GM19193 (cell line): ENCODE data around the gene ACTBL2.

Source experiments
- POLR2A ChIP-seq: IDR thresholded peaks from 4 replicates; pipeline ENCODE4 v1.6.1; 2011; ENCODE audit not compliant: insufficient read depth, insufficient read length; ENCODE audit errors: extremely low read depth

The ACTBL2 gene

GRCh38 chr5:57439601-57440000, 43.0 kb downstream of the ACTBL2 start:
- TF ChIP-seq POLR2A = no peak

DNA sequence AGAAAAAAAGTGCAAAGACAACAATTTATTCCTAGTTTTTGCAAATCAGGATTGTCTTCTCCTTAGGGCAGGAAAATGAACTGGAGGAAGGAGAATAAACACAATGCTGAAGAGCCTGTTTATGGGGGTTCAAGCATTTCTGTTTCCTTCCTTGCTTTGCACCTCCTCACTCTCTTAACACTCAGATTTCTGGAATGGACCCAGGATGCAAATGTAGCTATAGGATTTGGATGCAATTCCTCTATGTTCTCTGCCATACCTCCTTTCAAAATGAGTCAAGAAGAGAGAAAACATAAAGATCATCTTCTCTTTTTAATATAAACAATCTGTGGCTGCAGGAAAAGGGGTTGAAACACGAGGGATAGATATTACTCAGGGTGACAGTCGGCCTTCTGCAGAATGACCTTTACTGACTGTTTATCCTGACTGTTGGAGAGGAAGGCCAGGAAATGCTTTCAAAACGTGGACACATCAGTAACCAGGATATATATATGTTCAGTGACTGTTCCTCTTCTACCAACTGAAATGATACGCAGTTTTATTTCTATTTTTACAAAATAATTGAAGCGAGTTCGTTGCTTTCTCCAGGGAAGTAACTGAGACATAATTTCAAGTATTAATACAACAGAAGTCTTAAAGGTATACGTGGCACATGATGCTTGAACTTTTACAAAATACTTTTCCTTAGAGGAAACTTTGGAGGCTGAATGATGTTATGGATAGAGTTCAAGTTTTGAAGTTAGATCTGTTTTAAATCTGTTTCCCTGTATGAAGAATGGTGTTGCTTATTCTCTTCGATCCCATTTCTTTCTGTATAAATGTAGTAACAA, 44.4 kb downstream of the ACTBL2 start:
- no peak for TF ChIP-seq POLR2A

GRCh38 chr5:57436586-57436985, 46.0 kb downstream of the ACTBL2 start:
- no peak for TF ChIP-seq POLR2A

GRCh38 chr5:57435701-57436134, 46.9 kb downstream of the ACTBL2 start:
- no peak for TF ChIP-seq POLR2A

DNA sequence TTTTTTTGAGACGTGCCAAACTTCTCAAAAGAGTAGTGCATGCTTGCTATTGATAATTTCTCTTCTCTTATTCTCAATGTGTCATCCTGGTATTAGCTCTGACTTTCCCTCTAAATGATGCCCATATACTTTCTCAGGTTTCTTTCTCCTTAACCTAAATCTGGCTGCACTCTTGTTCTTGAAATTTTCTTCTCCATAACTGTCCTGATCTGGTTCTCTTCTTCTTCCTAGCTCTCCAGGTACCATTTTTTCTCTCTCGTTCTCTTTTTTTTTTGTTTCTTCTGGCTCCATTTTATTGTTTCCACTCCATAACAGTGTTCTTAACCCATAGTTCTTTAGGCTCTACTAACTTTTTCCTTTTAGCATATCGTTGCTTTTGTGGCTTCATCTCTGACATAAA, 47.9 kb downstream of the ACTBL2 start:
- TF ChIP-seq POLR2A = no peak

- no peak for TF ChIP-seq POLR2A
Measured at GRCh38 chr5:57434227-57434640, 48.4 kb downstream of the ACTBL2 start.

DNA sequence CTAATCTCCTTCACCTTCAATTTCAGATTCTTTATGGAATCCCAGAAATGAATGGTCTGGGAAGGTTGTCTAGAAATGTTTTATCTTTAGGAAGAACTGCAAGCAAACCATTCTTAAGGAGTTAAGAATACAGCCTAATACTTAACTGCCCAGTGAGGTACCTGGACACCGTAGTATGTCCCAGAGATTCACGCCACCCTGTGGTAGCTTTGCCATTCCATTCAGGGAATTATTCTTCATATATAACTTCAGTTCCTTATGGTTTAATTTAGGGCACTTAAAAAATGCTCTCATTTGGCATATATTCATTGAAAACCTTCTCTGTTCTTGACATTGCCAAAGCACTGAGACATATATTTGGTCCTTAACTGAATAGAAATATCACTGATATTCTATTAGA, 49.7 kb downstream of the ACTBL2 start:
- TF ChIP-seq POLR2A = no peak

- TF ChIP-seq POLR2A = no peak
Measured at GRCh38 chr5:57431759-57432158, 50.9 kb downstream of the ACTBL2 start.
